NCI-H2107 treated with DMSO at 0.1 percent for 48 hours (cell line): ENCODE measurements around the gene TLE7.

Source experiments
- DNase-seq: peaks from one replicate; lab custom pipeline; 2025; ENCODE audit not compliant: unreplicated experiment; lab: John Stamatoyannopoulos, UW

The TLE7 gene

DNA sequence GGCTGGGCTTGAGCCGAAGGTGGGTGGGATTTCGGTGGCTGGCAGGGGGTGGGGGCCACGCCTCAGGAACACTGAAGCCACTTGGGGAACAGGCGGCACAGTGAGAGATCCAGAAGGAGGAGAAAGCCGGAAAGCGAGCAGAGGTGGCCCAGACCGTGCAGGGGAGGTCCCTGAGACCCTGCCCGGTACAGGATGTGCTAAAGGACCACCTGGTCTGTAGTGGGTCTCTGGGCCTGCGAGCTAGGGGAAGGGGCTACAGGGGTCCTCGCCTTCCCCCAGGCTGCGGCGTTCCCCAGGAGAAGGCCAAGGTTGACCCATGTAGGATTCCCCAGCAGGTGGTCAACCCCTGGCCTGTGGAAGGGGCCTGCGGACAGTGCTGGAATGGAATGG lies at the start of gene TLE7:
TLE7 (minus strand) TSS at position 4 of the 390 bp plus-strand sequence. CDS start 8,730 bp downstream, outside the sequence.
- DNase-seq, result no peak

- no peak for DNase-seq
Measured at GRCh38 chr16:71491054-71491453, 49.2 kb upstream of the TLE7 start.

- no peak for DNase-seq
Measured at GRCh38 chr16:71490361-71490760, 48.5 kb upstream of the TLE7 start.

GRCh38 chr16:71489122-71489521 lies 47.3 kb upstream of the TLE7 start, which contains the start of gene ZNF19:
Gene ZNF19 (minus strand): TSS chr16:71489324. CDS start chr16:71482114, 7,210 bp downstream.
- DNase-seq, result no peak

DNA sequence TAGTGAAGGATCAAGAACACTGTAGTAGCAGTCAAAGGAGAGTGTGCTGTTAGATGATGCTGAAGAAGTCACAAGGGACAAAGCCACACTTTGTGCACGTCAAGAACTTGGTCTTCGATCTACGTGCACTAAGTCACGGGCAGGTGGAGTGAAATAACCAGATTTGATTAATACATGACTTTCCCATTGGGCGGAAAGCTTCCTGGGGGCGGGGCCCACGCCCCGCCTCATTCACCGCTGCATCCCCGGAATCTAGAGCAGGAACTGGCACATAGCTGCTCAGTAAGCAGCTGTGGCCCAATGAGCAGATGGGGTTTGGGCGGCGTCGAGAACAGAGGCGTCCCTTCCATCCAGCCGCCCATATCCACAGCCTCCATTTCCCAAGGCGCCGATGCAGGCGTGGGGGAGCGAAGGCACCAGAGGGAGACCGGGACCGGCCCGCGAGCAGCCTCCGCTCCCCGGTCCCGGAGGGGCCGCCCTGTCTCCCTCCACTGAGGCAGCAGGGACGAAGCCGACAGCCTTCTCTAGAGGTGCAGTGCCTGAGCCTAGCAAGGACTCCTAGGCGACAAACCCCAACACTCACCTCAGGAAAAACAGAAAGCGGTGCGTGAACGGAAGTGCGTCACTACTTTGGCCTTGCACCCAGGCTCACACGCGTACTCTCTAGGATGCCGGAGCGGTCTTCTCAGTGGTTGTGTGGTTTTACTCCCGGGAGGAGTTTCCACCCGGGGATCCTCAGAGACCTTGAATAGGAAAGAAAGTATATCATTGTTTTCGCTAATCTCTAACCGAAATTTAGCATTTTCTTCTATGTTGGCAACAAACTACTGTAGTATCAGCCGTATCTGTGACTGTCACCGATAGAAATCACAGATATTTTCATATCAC lies 42.4 kb upstream of the TLE7 start:
- DNase-seq, result peak; percentile 91

DNA sequence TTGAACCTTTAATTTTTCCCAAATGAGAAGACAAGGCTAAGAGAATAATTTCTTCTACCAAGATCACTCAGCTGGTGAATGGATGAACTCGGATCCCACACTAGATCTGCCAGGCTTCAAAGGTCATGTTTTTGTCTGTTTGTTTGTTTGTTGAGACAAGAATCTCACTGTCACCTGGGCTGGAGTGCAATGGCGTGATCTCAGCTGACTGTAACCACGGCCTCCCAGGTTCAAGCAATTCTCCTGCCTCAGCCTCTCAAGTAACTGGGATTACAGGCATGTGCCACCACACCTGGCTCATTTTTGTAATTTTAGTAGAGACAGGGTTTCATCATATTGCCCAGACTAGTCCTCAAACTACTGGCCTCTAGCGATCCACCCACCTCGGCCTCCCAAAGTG lies 40.7 kb upstream of the TLE7 start:
- no peak for DNase-seq

GRCh38 chr16:71480956-71481355 lies 39.1 kb upstream of the TLE7 start:
- no peak for DNase-seq

- no peak for DNase-seq
Measured at GRCh38 chr16:71479420-71479819, 37.6 kb upstream of the TLE7 start.

DNA sequence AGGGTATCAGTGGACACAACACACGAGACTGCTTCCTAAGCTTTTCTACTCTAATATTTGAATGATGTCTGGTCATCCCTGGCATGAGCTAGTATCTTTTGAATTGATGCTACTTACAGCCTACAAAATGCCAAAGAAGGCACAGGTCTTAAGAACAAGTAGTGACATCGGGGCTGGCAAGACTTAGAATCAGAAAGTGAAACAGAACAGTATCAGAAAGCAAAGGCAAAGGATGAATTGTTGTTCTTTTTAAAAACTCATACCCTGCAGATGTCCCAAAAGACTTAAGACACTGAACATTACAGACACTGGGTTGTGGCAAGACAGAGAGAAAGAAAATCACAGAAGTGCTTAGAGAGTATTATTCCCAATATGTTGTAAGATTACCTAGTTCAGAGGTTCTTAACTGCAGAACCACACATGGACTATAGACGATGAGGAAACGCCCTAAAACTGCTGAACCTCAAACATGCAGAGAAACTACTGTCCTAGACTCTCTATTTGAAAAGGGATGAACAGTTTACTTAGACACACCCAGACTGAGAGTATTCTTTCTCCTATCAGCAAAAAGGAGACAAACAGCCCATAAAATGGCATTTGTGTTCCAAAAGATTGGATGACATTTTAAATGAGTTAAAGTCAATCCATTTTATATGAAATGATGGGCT lies 34.7 kb upstream of the TLE7 start:
- no peak for DNase-seq

DNA sequence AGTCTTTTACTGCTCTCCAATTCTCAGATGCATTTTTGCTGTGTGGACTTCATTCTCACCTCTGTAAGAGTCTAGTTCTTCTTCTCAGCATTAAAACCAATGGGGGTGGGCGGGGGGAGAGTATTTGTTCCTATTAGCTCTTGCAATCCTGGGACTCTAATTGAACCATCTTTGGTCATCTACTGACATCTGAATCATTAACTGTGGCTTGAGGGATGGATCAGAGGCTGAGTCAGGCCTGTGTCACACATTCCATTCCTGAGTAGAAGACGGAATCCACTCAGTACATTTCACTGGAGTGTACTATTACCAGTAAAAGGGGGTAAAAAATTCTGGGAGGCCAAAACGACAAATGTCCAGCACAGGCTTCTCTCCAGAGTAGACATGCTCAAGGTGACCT lies 33.0 kb upstream of the TLE7 start:
- no peak for DNase-seq

DNA sequence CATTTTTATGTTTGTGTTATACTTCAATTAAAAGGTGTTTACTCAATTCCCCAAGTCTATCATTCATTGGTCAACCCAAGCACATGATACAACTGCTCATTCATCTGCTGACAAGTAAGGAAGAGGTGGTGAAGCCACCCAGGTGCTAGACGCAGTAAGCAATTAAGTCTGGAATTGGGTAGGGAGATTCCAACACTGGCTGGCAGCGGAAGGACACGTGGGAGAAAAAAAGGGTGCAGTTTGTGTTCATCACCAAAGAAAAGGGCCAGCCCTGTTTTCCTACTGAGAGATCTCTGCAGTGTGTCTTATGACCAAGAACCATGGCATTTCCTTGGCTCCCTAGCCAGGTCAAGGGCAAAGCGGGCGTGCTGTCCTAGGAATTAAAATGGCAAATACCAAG lies 32.0 kb upstream of the TLE7 start:
- DNase-seq, result no peak

DNA sequence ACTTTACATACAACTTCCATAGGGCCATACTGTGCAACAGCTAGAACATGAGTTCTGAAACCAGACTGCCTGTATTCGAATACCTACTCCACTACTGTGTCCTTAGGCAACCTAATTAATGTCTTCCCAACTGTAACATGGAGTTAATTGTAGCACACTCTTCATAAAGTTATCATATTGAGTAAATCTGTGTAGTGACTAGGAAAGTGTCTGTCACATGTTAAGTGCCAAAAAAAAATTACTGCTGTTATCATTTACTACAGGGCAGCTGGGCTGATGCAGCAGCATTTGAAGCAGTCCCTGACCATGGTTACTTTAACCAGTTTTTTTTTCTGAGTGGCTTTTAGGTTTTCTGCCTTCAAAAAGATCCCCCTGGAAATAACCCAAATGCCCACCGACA lies 31.1 kb upstream of the TLE7 start:
- DNase-seq, result no peak

DNA sequence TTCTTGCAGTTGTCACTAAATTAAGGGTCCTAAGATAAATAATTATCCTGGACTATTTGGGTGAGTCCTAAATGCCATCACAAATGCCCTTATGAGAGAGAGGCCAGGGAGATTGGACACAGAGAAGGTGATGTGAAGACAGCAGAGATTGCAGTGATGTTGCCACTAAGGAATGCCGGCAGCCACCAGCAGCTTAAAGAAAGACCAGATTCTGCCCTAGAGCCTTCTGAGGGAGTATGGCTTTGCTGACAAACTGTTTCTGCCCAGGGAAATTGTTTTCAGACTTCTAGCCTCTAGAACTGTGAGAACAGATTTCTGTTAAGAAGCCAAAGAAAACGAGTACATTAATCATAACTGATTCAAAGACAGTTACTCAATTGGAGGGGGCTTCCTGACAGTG lies 30.2 kb upstream of the TLE7 start:
- no peak for DNase-seq

- DNase-seq, result no peak
Measured at GRCh38 chr16:71467810-71468209, 26.0 kb upstream of the TLE7 start.

DNA sequence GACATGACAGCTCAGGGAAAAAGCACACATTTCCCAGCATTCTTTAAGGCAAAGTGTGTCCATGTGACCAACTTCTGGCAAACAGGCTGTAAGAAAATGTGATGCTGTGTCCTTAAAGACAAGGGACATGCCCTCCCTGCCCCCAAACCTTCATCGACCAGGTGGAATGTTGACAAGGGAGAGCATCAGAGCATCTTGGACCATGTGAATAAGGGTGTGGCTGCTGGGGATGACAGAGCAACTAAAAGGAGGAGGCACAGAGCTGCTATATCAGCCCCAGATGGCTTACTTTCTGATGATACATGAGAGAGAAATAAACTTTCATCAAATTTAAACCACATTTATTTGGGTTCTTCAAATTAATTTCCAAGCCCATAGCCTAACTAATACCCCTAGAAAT lies 22.4 kb upstream of the TLE7 start:
- no peak for DNase-seq

DNA sequence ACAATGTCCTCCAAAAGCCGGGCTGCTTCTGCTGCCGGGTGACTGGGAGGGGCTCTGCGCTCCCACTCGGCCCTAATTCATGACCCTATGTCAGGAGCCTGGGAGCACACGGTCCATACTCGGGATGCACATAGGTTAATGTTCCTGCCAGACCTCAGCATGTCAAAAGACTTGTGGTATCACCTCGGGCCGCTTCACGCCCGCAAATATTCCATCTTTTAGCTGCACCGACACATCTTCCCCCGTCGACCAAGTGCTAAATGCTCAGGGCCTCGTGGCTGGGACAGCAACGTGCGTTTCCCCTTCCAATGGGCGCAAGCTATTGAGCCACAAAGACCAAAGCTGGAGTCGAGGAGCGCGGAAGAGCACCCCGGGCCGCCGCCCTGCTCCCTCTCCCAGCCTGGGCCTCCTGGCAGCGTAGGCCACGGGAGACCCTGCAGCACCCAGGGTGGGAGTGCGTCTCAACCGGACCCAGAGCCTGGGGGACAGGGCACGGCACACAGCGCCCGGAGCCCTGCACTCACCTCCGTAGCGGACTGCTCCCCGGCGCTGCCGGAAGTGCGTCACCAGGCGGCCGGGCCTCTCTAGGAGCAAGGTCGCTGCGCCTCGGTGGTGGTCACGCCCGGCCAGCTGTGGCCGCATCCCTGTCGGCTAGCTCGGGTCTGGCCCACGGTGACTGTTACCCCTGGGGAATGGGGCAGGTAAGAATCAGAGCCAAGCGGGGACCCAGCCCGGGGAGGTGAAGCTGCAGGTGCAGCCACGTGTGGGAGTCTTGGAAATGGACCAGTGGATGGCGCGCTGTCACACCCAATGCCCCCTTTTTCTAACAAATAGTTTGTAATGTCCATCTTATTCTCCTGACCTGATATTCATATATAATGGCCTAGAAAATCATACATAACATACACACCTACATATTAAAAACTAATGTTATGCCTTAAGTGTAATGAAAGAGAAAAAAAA lies 20.1 kb upstream of the TLE7 start, which contains the start of gene ZNF23:
ZNF23 (minus strand) TSS at position 562 of the 963 bp plus-strand sequence. CDS start 5,451 bp downstream, outside the sequence.
- peak; percentile 43 for DNase-seq

DNA sequence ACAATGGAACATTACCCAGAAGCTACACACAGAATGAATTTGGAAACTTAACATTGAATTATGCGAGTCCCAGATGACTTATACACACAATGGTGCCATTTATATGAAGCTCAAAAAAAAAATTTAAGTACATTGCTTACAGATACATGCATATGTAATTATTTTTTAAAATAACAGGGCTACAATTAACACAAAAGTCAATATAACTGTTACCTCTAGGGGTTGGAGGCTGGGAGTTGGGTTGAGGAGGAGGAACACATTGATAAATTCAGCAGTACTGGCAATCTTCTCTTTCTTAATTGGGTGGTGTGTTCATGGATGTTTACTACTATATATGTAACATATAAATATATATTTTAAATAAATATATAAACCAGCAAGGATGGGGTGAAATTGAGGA lies 19.1 kb upstream of the TLE7 start:
- no peak for DNase-seq

DNA sequence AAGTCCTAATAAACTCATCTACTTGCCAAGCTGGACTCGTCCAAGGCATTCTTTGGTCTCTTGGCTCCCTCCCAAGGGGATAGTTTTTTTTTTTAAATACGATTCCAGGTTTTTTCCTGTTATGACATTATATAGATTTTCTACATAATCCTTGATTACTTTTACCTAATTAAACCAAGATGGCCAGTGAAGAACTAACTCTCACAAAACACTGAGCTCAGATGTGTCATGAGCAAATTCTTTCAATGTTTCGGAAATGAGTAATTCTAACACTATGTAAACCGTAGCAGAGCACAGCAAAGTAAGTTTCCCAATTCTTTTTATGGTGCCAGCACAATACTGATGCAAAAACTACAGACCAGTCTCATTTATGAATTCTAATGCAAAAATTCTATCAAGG lies 18.4 kb upstream of the TLE7 start:
- no peak for DNase-seq

GRCh38 chr16:71459510-71459909 lies 17.7 kb upstream of the TLE7 start:
- no peak for DNase-seq

GRCh38 chr16:71456801-71457200 lies 14.9 kb upstream of the TLE7 start:
- no peak for DNase-seq

GRCh38 chr16:71453036-71453435 lies 11.2 kb upstream of the TLE7 start:
- DNase-seq, result no peak
